K562 (cell line): ENCODE results near the gene SEBOX. TPM values are rescaled to one million over a fixed set of nuclear protein-coding genes. Genes with fewer than 3 reads are reported as not detected.

Source experiments
- BHLHE40 ChIP-seq: IDR thresholded peaks from 2 replicates; pipeline ENCODE4 v1.6.1; 2011; ENCODE audit warnings: low read length, improper control_type of control experiment
- DDX20 ChIP-seq: fragments of 450-650 bp; IDR thresholded peaks from 2 replicates; pipeline ENCODE4 v1.6.1; 2016; ENCODE audit warnings: missing genetic modification characterization, low read depth, mild to moderate bottlenecking, missing compliant biosample characterization, moderate library complexity
- HCFC1 ChIP-seq: IDR thresholded peaks from 2 replicates; pipeline ENCODE4 v1.6.1; 2012; ENCODE audit warnings: low read depth, low read length, improper control_type of control experiment
- HDAC3 ChIP-seq: fragments of 450-650 bp; IDR thresholded peaks from 2 replicates; pipeline ENCODE4 v1.6.1; 2018; ENCODE audit warnings: borderline replicate concordance, mild to moderate bottlenecking, moderate library complexity; ENCODE audit not compliant: partially characterized antibody
- HDAC6 ChIP-seq: IDR thresholded peaks from 2 replicates; pipeline ENCODE4 v1.6.1; 2012; ENCODE audit warnings: low read depth, mild to moderate bottlenecking, control low read depth, inconsistent platforms, low read length, moderate library complexity
- KDM1A ChIP-seq, 2 experiments: fragments of 450-650 bp; IDR thresholded peaks; 2 replicates each; pipeline ENCODE4 v1.6.1; 2016; ENCODE audit warnings: mild to moderate bottlenecking in 2 of 2
- KLF16 ChIP-seq: IDR thresholded peaks from 2 replicates; pipeline ENCODE4 v1.6.1; 2016; ENCODE audit warnings: antibody characterized with exemption
- NCOA4 ChIP-seq: fragments of 450-650 bp; IDR thresholded peaks from 2 replicates; pipeline ENCODE4 v1.6.1; 2018; ENCODE audit warnings: mild to moderate bottlenecking; ENCODE audit not compliant: partially characterized antibody
- NFRKB ChIP-seq: fragments of 450-650 bp; IDR thresholded peaks from 2 replicates; pipeline ENCODE4 v1.6.1; 2016; ENCODE audit warnings: low read depth
- RBM22 ChIP-seq: fragments of 200-400 bp; formaldehyde crosslinking; IDR thresholded peaks from 2 replicates; pipeline ENCODE4 v1.6.1; 2018; ENCODE audit warnings: low read length, low read depth; ENCODE audit not compliant: poor library complexity, severe bottlenecking
- RHOXF2B ChIP-seq: fragments of 250-450 bp; sonication (Bioruptor Pico); conservative IDR thresholded peaks from 2 replicates; pipeline ENCODE4 v1.5.1; 2021
- SRF ChIP-seq, 2 experiments: fragments of 250-450, 450-650 bp in 1 of 2; sonication (Bioruptor Pico) in 1 of 2; sonication (generic) in 1 of 2; formaldehyde crosslinking; IDR thresholded peaks; 2 replicates each; pipeline versions ENCODE4 v1.5.0 to v1.5.1; 2020 to 2022; ENCODE audit warnings: mild to moderate bottlenecking in 1 of 2, missing genetic modification reagents in 1 of 2
- TEAD1 ChIP-seq, 2 experiments: fragments of 450-650 bp in 1 of 2; sonication (generic) in 1 of 2; formaldehyde crosslinking; IDR thresholded peaks; 2 replicates each; pipeline versions ENCODE4 v1.4.0 to v1.8.0; 2020 to 2022; ENCODE audit warnings: mild to moderate bottlenecking in 2 of 2, missing genetic modification reagents in 1 of 2
- TOE1 ChIP-seq, 2 experiments: fragments of 450-650 bp in 1 of 2; sonication (generic) in 1 of 2; formaldehyde crosslinking in 1 of 2; IDR thresholded peaks; 2 replicates each; pipeline versions ENCODE4 v1.7.1 to v1.8.0; 2016 to 2022; ENCODE audit warnings: borderline replicate concordance in 2 of 2, mild to moderate bottlenecking in 2 of 2, antibody characterized with exemption in 1 of 2, inconsistent platforms in 1 of 2, low read depth in 1 of 2, missing genetic modification reagents in 1 of 2, moderate library complexity in 1 of 2
- ZNF146 ChIP-seq: IDR thresholded peaks from one replicate; pipeline ENCODE4 v1.6.1; 2018; ENCODE audit warnings: missing compliant biosample characterization; ENCODE audit not compliant: unreplicated experiment
- ZNF263 ChIP-seq: sonication (generic); formaldehyde crosslinking; IDR thresholded peaks from 2 replicates; pipeline ENCODE4 v1.8.0; 2022; ENCODE audit warnings: mild to moderate bottlenecking, missing genetic modification reagents, borderline replicate concordance
- ZNF408 ChIP-seq: fragments of 250-450 bp; sonication (Bioruptor Pico); IDR thresholded peaks from 2 replicates; pipeline ENCODE4 v1.4.0; 2020; ENCODE audit warnings: low read depth, mild to moderate bottlenecking, moderate library complexity
- ZNF778 ChIP-seq: fragments of 450-650 bp; formaldehyde crosslinking; IDR thresholded peaks from 2 replicates; pipeline ENCODE4 v1.4.0; 2020; ENCODE audit warnings: mild to moderate bottlenecking, moderate library complexity
- ZNF830 ChIP-seq: fragments of 250-450 bp; sonication (Bioruptor Pico); IDR thresholded peaks from 2 replicates; pipeline ENCODE4 v1.5.0; 2021; ENCODE audit warnings: mild to moderate bottlenecking
- polyA plus RNA-seq, 8 experiments: library from polyadenylated mRNA; depleted of rRNA in 4 of 8; stranded (reverse) in 5 of 8; unstranded in 3 of 8; fragments of >200 nt; fragmentation: Nextera tagmentation in 2 of 8; fragmentation: Illumina TruSeq in 1 of 8; extraction: Ambion mirVana in 2 of 8; extraction: Trizol in 1 of 8; gene quantifications; 2 replicates each; pipeline versions ENCODE4 v1.2.1 to v1.2.3, GENCODE V29; 2011 to 2014; ENCODE audit warnings: inconsistent platforms in 1 of 8, missing spikeins in 1 of 8
- total RNA-seq, 7 experiments: library from RNA; depleted of rRNA in 6 of 7; stranded (reverse); fragments of >200 nt in 6 of 7; fragmentation: Illumina TruSeq in 2 of 7; extraction: Trizol in 2 of 7; gene quantifications; 2 replicates each; pipeline versions ENCODE4 v1.2.1 to v1.2.3, GENCODE V29; 2011 to 2021; ENCODE audit warnings: low replicate concordance in 1 of 7
- TF ChIP-seq, protein P1 (sequence below): fragments of 250-450 bp; sonication (Bioruptor Pico); IDR thresholded peaks from 2 replicates; pipeline ENCODE4 v1.4.0; 2020; ENCODE audit warnings: mild to moderate bottlenecking, moderate library complexity, borderline replicate concordance
- TF ChIP-seq, protein P2 (sequence below), 2 experiments: fragments of 200-800 bp in 1 of 2; sonication (Bioruptor generic) in 1 of 2; sonication (generic) in 1 of 2; formaldehyde crosslinking in 1 of 2; IDR thresholded peaks in 1 of 2; conservative IDR thresholded peaks in 1 of 2; 2 replicates each; pipeline versions ENCODE4 v1.5.0 to v1.6.1; 2016 to 2020; ENCODE audit warnings: missing compliant biosample characterization in 1 of 2, missing genetic modification characterization in 1 of 2, missing genetic modification reagents in 1 of 2
- TF ChIP-seq, protein P3 (sequence below): sonication (generic); formaldehyde crosslinking; IDR thresholded peaks from 2 replicates; pipeline ENCODE4 v1.8.1; 2023; ENCODE audit warnings: mild to moderate bottlenecking, missing genetic modification reagents

The SEBOX gene
- total and polyA plus RNA-seq, 9 of the 15 experiments (the other 6 are each of a cell fraction or from before 2014, with no cell fraction given), result not detected

DNA sequence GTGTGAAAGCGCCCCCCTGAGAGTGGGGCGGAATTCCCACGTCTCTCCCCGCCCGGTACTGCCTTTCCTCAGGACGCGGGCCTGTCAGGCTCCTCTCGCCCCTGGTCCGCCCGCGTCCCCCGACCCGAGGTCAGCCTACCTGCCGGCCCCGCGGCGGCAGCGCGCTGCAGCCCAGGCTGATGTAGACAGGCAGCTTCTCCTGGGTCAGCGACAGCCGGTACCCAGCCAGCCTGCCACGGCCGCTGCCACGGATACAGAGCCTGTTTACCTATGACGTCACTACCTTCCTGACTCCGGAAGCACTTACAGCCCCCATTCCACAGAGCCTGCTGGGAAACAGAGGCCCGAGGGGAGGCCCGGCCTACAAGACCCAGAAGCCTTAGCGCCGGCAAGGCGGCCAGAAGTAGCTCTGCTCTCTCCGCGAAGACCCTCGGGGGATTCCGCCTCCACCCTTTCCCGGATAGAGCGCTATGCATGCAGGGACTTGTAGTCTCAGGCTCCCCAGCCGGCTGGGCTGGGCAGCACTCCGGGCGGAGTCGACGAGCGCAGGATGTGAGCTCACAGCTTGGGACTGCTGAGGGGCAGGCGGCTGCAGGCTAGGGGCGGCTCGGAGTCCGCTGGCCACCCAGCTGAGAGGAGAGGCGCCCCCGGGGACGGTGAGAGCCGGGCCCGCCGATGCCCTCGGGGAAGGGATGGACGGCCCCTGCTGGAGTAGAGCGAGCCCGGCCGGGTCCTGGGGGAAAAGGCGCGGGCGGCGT, 29.6 kb downstream of the SEBOX start, which contains the start of the genes IFT20 and TNFAIP1 (continued):
- TF ChIP-seq, protein P1, sequence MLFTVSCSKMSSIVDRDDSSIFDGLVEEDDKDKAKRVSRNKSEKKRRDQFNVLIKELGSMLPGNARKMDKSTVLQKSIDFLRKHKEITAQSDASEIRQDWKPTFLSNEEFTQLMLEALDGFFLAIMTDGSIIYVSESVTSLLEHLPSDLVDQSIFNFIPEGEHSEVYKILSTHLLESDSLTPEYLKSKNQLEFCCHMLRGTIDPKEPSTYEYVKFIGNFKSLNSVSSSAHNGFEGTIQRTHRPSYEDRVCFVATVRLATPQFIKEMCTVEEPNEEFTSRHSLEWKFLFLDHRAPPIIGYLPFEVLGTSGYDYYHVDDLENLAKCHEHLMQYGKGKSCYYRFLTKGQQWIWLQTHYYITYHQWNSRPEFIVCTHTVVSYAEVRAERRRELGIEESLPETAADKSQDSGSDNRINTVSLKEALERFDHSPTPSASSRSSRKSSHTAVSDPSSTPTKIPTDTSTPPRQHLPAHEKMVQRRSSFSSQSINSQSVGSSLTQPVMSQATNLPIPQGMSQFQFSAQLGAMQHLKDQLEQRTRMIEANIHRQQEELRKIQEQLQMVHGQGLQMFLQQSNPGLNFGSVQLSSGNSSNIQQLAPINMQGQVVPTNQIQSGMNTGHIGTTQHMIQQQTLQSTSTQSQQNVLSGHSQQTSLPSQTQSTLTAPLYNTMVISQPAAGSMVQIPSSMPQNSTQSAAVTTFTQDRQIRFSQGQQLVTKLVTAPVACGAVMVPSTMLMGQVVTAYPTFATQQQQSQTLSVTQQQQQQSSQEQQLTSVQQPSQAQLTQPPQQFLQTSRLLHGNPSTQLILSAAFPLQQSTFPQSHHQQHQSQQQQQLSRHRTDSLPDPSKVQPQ, result no peak
- TF ChIP-seq ZNF146 (CRISPR knock-in tag) (no peak), RHOXF2B (no peak), HCFC1 (peak; percentile 100), ZNF778 (CRISPR knock-in tag) (no peak), TEAD1 (CRISPR knock-in tag; IDR thresholded peaks at IDR 0.05) (peak; percentile 83 to 92; a peak in 3 of 4 replicates), TOE1 (IDR thresholded peaks at IDR 0.05; ENCODE audit: borderline replicate concordance) (no peak; the same call in 1 of the 2 replicates), TOE1 (CRISPR knock-in tag; IDR thresholded peaks at IDR 0.05; ENCODE audit: borderline replicate concordance, low read depth) (no peak), ZNF408 (CRISPR knock-in tag) (peak; percentile 68; the same call in 1 of the 2 replicates), RBM22 (no peak), HDAC3 (no peak), KDM1A (IDR thresholded peaks at IDR 0.05) (no peak), ZNF263 (no peak), BHLHE40 (no peak), KLF16 (no peak), NFRKB (no peak), NCOA4 (no peak), DDX20 (tag) (no peak), HDAC6 (no peak), SRF (CRISPR knock-in tag; IDR thresholded peaks at IDR 0.05) (peak in 1 of 2 experiments; percentile 23; a peak in 1 of 4 replicates), ZNF830 (CRISPR knock-in tag) (no peak)
- TF ChIP-seq, protein P2, sequence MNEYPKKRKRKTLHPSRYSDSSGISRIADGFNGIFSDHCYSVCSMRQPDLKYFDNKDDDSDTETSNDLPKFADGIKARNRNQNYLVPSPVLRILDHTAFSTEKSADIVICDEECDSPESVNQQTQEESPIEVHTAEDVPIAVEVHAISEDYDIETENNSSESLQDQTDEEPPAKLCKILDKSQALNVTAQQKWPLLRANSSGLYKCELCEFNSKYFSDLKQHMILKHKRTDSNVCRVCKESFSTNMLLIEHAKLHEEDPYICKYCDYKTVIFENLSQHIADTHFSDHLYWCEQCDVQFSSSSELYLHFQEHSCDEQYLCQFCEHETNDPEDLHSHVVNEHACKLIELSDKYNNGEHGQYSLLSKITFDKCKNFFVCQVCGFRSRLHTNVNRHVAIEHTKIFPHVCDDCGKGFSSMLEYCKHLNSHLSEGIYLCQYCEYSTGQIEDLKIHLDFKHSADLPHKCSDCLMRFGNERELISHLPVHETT (CRISPR knock-in tag; conservative IDR thresholded peaks at IDR 0.05 in 1 of 2, IDR thresholded peaks at IDR 0.05 in 1 of 2), result peak in 1 of 2 experiments; percentile 82; a peak in 2 of 4 replicates
- TF ChIP-seq, protein P3, sequence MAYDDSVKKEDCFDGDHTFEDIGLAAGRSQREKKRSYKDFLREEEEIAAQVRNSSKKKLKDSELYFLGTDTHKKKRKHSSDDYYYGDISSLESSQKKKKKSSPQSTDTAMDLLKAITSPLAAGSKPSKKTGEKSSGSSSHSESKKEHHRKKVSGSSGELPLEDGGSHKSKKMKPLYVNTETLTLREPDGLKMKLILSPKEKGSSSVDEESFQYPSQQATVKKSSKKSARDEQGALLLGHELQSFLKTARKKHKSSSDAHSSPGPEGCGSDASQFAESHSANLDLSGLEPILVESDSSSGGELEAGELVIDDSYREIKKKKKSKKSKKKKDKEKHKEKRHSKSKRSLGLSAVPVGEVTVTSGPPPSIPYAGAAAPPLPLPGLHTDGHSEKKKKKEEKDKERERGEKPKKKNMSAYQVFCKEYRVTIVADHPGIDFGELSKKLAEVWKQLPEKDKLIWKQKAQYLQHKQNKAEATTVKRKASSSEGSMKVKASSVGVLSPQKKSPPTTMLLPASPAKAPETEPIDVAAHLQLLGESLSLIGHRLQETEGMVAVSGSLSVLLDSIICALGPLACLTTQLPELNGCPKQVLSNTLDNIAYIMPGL (CRISPR knock-in tag), result no peak
